ENCODE measurements around the gene APOBEC3A.
"Not testable (repeated sequence)": the region's sequence is repeated elsewhere in the genome, so short reads cannot be mapped to it uniquely, and the experiment has no call there.

Gene APOBEC3A

DNA sequence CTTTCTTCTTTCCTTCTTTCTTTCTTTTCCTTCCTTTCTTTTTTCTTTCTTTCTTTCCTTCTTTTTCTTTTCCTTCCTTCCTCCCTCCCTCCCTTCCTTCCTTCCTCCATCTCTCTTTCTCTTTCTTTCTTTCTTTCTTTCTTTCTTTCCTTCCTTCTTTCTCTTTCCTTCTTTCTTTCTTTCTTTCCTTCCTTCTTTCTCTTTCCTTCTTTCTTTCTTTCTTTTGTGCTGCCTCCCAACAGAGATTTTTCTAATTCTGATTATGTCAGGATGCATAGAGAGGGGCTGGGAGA is 1.2 kb downstream of the APOBEC3A start:
- not testable (repeated sequence) for DNase-seq (ENCODE audit: low read depth in 3 of 3)

DNA sequence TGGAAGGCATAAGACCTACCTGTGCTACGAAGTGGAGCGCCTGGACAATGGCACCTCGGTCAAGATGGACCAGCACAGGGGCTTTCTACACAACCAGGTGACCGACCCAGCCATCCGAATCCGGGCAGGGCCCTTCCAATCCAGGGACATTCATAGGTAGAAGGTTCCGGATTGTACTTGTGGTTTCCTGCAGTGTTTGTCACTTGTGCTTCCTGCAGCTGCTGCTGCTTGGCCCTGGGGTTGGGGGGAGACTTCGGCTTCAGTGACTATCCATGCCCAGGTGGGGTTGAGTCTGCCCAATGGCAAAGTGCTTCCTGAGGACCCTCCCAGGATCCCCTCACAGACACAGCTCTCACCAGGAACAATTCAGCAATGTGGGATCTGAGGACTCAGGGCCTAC is 2.2 kb downstream of the APOBEC3A start:
- DNase-seq (ENCODE audit: low read depth in 3 of 3): no peak

DNA sequence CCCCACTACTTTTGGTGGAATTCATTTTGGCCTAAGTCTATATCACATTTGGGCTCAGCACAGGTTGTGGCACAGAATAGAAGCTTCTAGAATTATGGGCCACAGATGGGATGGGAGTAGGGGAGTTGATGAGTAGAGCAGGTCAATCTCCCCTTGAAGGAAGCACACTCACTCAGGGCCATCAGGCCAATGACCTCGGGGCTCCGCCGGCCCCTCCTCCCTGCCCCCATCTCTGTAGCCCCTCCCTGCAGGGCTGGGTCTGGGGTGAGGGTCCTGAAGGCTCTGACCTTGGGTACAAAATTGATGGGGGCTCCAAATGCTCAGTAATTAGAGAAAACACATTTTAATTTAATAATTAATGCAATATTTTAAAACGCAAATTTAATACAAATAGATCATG is 3.3 kb downstream of the APOBEC3A start:
- DNase-seq (ENCODE audit: low read depth in 3 of 3): not testable (repeated sequence)

DNA sequence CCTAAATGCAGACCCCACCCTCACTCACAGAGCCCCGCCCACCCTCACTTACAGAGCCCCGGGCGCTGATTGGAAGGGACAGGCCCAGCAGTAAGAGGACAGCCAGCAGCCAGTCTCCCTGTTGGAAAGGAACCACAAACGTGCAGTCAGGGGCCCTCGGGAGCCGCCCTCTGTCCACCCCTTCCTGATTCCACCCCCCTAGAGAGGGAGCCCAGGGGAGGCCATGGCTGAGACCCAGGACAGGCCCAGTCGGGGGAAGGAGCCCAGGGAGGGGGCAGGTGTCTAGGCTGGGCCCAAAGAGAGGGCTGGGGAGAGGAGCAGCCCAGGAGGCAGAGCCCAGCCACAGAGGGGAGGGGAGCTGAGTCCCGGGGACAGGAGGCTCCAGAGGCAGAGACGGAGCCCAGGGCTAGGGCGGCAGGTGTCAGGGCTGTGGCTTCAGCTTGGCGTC is 5.9 kb downstream of the APOBEC3A start:
- not testable (repeated sequence) for DNase-seq (ENCODE audit: low read depth in 3 of 3)

DNA sequence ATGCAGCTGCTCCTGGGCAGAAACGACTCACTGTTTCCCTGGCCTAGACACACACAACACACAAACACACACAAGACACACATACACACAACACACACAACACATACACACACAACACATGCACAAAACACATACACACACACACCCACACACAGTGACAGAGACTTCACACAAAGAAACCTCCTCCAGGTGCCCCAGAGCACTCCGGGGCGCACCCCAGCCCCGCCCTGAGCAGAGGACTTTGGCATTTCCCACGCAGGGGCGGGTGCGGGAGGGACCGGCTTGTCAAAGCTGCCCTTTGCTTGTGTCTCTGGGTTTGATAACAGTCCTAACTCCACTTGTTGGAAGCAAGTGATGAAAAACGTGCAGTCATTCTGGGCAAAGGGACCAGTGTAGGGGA is 6.5 kb downstream of the APOBEC3A start:
- DNase-seq (ENCODE audit: low read depth in 3 of 3): no peak

DNA sequence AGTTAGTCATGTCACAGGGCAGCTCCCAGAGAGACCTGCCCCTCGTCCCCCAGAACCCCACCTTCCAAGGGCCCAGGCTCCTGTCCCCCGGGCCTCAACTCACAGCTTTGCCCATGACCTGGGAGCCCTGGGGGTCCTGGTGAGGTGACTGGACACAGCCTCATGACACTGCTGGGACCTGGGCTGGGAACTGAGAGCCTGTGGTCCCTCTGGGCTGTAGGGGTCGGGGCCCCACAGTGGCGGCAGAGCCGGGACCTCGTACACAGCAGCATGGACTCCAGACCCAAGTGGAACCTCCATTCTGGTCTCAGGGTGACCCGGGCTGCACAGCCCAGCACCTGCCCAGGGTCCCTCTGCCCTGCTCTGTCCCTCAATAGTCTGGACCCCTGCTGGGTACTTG is 6.9 kb downstream of the APOBEC3A start:
- DNase-seq (ENCODE audit: low read depth in 3 of 3): no peak

DNA sequence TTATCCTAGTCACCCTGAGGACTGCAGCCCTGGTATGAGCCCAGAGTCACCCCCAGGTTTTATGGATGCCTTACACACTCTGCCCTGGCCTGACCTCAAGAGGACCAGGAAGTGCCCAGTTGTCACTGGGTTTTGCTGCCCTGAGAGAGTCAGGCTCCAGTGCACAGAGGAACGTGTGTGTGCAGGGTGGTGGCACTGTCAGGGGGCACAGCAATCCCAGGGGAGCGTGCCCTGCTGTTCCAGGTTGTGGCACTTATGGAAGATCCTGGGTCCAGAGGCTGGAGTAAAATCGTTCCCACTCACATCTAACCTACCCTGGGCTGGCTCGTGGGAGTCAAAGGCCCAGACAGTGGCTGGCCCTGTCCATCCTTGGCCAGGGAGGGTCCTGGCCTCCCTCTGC is 7.6 kb downstream of the APOBEC3A start:
- no peak for DNase-seq (ENCODE audit: low read depth in 3 of 3)

DNA sequence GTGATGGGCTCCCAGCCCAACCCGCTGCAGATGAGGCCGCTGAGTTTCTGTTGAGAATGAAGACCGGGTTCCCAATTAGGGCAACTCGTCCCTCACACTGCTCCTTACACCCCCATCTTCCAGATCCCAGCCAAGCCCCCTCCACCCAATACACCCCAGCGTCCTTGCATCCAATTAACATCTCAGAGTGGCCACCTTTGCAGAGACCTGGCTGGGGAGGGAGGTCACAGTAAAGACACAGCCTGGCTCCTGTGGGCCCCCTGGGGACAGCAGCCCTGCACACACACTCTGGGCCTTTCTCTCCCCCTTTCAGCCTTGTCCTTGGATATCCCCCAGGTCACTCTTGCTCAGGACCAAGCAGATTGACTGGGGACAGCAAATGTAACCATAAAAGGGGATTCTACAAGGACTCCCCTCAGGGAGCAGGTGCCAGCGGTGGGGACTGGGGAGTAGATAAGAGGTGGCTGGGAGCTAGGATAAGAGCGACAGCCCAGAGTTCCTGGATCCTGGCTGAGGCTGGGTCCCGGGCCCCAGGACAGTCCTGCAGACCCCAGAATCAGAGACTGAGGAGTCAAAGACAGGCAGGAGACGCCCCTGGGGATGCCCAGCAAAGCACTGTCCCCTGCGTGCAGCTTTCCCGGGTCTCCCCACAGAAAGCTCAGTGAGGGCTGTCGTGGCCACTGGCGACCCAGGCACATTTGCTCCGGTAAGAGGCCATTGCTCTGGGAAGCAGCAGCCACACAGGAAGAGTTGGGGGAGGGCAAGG is 8.4 kb downstream of the APOBEC3A start:
- no peak for DNase-seq (ENCODE audit: low read depth in 3 of 3)

DNA sequence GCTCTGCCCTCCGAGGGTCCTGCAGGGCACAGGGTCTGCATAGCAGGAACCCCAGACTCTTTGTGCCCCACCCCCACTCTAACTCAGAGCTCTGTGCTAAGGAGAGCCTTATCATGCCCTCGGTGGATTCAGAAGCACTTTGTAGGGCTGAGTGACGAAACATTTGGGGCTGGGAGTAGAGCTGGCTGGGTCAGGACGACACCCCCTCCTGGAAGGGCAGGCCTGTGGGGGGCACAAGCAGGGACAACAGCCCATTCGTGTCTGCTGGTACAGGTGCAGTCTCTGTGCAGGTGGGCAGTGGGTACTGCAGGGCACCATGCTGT is 8.9 kb downstream of the APOBEC3A start:
- no peak for DNase-seq (ENCODE audit: low read depth in 3 of 3)

DNA sequence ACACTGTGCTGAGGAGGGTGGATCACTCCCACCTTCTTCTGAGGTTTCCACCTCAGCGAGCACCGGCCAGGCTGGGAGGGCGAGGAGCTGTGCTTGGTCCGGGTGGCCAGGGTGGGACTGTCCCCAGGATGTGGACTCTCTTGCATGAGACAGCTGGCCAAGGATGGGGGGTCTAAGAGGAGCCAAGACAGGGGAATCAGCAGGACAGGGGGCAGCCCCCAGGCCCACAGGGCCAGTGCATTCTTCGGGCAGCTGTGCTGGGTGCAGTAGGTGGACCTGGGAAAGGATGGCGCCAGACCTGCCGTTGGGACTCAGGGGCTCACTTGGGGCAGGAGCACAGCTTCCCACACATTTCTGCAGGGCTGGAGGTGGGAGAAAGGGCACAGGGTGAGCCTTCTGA is 9.5 kb downstream of the APOBEC3A start:
- no peak for DNase-seq (ENCODE audit: low read depth in 3 of 3)

DNA sequence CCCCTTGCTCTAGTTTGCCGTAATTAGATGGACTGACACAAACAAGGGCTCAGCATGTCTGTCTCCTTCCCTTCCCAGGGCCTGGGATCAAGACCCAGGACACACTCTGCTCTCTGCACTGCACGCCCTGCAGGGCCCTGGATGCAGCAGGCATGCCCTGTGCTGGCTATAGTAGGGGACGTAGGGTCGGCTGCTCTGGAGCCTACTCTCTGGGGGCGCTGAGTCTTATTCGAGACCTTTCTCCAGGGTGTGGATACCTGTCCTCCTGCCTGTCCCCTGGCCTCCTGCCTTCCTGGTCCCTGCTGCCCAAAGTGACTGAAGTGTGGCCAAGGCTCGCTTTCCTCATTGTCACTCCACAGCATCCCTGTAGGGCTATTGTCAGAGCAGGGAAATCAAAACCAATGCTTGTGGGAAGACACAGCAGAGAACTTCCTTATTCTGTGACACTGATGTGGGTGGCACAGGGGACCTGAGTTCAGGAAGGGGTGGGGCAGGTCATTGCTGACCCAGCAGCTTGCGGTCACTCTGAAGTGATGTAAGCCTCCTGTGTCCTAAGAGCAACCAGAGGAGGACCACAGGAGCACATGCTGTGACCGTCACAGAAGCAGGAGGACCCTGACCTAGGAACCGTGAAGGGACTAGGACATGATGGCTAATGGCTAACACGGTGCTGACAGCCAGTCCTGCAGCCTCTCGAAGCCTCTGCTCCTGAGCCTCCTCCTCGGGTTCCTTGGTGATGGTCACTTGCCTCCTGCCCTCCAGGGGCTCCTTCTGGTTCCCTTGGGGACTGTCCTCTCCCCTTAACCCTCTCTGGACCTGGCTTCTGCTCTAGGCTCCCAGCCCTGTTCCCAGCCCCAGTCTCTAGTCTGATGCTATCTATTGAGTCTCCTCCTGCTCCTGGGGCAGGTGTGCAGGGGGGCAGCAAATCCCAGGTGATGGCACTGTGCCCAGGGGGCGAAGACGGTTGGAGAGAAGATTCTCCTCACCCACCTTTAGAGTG is 10.3 kb downstream of the APOBEC3A start:
- DNase-seq (ENCODE audit: low read depth in 3 of 3): no peak

DNA sequence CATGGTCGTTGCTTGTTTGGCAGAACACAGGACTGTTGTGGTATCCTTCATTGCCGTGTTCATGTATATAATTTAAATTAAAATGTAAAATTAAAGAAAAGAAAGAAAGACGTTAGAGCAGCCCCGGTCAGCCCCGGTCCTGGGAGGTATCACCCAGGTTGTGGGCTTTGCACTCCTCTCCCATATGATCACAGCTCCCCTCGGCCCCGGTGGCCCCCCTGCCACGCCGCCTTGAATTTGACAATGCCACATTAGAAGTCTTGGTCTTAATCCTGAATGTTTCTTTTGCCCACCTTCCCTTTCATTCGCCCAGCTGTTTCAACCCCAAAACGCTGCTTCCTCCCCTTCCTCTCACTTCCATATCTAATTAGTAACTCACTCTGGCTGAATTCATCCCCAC is 11.4 kb downstream of the APOBEC3A start:
- no peak for DNase-seq (ENCODE audit: low read depth in 3 of 3)

DNA sequence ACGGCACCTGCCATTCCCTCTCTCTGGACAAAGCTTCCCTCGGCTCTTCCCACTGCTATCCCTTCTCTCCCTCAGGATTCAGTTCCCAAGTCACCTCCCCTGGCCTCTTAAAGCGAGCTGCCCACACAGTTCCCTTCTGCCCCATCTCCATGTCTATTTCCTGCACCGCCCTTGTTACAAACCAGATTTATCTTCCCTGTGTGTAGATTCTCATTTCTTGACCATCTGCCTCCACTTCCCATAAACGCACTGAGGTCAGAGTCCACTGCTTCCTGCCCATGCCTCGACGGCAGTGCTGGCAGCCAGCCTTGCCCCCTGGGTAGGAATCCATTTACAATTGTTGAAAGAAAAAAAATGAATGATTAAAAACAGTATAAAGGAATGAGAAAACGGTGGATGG is 13.1 kb downstream of the APOBEC3A start:
- no peak for DNase-seq (ENCODE audit: low read depth in 3 of 3)

DNA sequence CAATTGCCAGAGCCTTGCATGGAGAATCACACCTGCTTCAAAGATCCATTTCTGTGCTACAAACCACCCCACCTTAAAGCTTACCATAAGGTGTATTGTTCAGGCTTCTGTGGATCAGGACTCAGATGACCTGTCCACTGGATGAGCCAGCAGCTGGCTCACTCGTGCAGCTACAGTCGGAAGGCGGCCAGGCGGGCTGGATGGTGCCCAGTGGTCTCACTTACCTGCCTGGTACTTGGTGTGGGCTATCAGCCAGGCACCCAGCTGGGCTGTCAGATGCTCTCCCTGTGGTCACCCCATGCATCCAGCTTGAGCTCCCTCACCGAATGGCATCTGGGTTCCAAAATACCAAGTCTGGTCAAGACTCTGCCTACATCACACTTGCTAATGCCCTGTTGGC is 13.8 kb downstream of the APOBEC3A start:
- DNase-seq (ENCODE audit: low read depth in 3 of 3): no peak

DNA sequence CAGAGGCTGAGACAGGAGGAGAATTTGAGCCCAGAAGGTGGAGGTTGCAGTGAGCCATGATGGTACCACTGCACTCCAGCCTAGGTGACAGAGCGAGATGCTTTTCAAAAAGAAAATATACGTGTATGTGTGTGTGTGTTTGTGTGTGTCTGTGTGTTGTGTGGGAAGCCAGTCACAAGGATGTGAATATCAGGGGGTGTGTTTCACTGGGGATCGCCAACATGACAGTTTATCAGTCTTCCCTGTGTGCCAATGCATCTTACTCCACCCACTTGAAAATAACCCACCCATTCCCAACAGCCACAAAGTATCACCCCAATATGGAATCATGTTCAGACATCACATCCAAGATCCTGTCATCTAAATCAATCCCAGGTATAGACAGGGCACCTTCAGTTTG is 14.4 kb downstream of the APOBEC3A start:
- no peak for DNase-seq (ENCODE audit: low read depth in 3 of 3)

DNA sequence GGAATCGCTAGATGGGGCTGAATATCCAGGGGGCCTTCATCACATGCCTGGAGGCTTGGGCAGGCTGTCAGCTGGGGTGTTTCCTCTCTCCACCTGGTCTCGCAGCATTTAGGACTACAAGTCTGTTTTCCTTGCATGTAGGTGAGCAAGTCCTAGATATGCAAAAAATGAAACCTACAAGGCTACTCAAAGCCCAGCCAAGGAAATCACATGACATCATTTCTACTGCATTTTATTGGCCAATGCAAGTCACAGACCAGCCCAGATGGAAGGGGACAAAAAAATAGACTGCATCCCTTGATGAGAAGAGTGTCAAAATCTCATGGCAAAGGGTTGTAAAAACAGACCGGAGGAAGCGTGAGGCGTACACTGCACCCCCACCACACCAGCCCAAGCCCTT is 15.1 kb downstream of the APOBEC3A start:
- no peak for DNase-seq (ENCODE audit: low read depth in 3 of 3)

DNA sequence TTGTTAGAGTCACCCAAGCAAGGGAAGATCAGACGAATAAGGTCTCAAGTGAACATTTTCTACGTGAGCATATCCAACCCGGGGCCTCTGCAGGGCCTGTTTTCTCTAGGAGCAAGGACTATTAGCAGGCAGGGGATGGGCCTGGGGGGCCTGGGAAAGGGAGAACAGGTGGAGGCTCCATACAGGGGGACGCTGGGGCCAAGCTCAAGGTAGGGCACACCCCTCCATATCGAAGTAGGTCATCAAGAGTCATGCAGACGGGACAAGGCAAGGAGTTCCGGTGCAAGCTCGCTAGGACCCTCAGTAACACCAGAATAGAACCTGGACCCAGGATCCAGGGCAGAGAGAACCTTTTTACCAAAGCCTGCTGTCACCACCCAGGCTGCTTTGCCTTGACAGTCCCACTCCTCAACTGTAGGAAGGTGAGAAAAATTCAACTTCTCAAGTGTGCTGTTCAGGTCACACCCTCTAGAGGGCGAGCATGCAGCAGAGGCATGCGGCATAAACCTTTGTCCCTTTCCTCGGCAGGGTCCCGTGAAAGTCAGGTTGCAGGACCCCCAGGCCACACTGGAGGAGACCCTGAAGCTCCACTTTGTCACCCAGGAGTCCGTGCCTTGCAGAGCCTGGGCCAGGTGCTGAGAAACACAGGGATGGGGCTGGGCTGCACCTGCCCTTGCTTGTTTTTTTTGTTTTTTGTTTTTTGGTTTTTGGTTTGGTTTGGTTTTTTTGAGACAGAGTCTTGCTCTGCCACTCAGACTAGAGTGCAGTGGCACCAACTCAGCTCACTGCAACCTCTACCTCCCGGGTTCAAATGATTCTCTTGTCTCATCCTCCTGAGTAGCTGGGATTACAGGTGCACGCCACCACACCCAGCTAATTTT is 16.1 kb downstream of the APOBEC3A start:
- DNase-seq (ENCODE audit: low read depth in 3 of 3): no peak

DNA sequence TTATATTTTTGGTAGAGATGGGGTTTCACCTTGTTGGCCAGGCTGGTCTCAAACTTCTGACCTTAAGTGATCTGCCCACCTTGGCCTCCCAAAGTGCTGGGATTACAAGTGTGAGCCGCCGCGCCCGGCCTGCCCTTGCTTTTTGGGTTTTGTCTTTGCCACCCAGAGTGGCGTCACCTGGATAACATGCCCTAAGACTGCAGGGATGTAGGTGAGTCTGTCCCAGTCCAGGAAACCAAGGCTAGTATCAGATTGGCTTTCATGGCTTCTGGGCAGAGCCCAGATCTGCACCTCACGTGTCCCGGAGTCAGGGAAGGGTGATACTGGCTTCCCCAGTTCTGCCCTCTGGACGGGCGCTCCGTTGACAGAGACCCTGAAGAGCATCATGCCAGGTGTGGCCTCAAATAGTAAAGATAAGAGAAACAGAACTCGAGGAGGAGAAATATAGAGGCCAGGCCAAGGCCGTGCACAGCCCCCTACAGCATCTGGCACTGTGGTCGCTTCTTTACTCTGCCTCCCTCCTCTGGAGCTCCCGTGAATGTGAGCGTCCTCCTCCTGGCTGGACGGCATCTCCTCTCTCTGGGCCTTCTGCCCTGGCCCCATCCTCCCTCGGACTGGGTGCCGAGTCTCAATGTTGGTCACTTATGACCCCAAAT is 16.9 kb downstream of the APOBEC3A start:
- no peak for DNase-seq (ENCODE audit: low read depth in 3 of 3)

DNA sequence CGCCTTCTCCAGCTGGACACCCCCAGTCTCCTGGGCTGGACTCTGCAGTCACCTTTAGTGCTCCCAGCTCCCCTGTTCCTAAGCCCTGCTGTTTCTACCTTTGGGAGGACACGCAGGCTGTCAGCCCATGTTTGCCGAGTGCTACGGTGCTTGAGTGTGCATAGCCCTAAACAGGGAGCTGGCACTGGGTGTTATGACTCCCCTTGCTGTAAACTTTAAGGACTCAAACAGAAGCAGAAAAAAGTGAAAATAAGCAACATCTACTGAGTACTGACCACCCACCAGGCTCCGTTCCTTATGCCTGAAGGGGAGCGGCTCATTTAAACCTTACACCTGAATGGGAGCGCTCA is 17.4 kb downstream of the APOBEC3A start:
- DNase-seq (ENCODE audit: low read depth in 3 of 3): no peak

DNA sequence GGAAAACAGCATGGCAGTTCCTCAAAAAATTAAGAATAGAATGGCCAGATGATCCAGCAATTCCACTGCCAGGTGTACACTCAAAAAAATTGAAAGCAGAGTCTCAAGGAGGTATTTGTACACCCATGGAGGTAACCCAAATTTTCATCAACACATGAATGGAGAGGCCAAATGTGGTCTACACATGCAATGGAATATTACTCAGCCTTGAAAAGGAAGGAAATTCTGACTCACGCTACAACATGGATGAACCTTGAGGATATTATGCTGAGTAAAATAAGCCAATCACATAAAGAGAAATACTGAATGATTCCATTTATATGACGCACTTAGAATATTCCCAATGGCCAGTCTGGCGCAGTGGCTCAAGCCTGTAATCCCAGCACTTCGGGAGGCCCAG is 19.9 kb downstream of the APOBEC3A start:
- DNase-seq (ENCODE audit: low read depth in 3 of 3): not testable (repeated sequence)

DNA sequence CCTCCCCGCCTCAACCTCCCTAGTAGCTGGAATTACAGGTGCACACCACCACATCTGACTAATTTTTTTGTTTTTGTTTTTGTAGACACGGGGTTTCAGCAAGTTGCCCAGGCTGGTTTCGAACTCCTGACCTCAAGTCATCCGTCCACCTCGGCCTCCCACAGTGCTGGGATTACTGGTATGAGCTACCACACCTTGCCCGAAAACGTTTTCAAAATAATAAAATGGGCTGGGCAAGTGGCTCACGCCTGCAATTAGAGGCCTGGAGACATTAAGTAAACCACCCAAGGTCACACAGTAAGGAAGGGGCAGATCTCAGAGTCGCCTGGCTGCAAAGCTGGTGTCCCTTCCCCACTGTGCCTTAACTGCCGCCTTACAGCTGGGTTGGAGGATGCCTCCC is 23.2 kb downstream of the APOBEC3A start:
- not testable (repeated sequence) for DNase-seq (ENCODE audit: low read depth in 3 of 3)
